SU-DHL-6 (cell line): Measurements from ENCODE around the gene DCAF10.

Source experiments
- H2AFZ ChIP-seq: fragments of 200-600 bp; sonication (generic); 2 replicates; pipeline ENCODE4 v1.6.1; 2014; ENCODE audit warnings: low read depth, mild to moderate bottlenecking, moderate library complexity, mixed read lengths, antibody characterized with exemption, low read length; ENCODE audit not compliant: severe bottlenecking
- H3F3A ChIP-seq: fragments of 200-600 bp; shearing (Covaris generic); 2 replicates; pipeline ENCODE4 v1.6.0; 2016; ENCODE audit warnings: antibody characterized with exemption, mild to moderate bottlenecking; ENCODE audit not compliant: insufficient read depth
- H3K27ac ChIP-seq: fragments of 200-600 bp; sonication (generic); 2 replicates; pipeline ENCODE4 v1.5.1; 2016; ENCODE audit warnings: low read depth, mild to moderate bottlenecking, low read length, moderate library complexity, mixed read lengths
- H3K27me3 ChIP-seq: fragments of 200-600 bp; sonication (generic), shearing (Covaris generic); 2 replicates; pipeline ENCODE4 v1.6.0; 2014; ENCODE audit warnings: mild to moderate bottlenecking, low read length
- H3K36me3 ChIP-seq: fragments of 200-600 bp; sonication (generic); 2 replicates; pipeline ENCODE4 v1.6.1; 2014; ENCODE audit warnings: mild to moderate bottlenecking, low read length, mixed read lengths
- H3K4me2 ChIP-seq: fragments of 300-600, 200-600 bp; shearing (Covaris generic), sonication (generic); 2 replicates; pipeline ENCODE4 v1.6.0; 2014; ENCODE audit warnings: low read length, low read depth, mild to moderate bottlenecking; ENCODE audit not compliant: poor library complexity, severe bottlenecking
- H3K4me3 ChIP-seq: fragments of 200-600 bp; sonication (generic); 2 replicates; pipeline ENCODE4 v1.5.1; 2014; ENCODE audit warnings: antibody characterized with exemption, low read length, mild to moderate bottlenecking, mixed read lengths; ENCODE audit not compliant: insufficient read depth, poor library complexity, severe bottlenecking
- H3K79me2 ChIP-seq: fragments of 200-600 bp; sonication (generic); 2 replicates; pipeline ENCODE4 v1.6.1; 2014; ENCODE audit warnings: mild to moderate bottlenecking, low read length, moderate library complexity; ENCODE audit not compliant: insufficient read depth
- H3K9ac ChIP-seq: fragments of 200-600 bp; sonication (generic); 2 replicates; pipeline ENCODE4 v1.7.0; 2014; ENCODE audit warnings: mild to moderate bottlenecking, low read length
- H3K9me2 ChIP-seq: fragments of 200-600 bp; sonication (generic); replicated peaks from 2 replicates; pipeline ENCODE4 v1.6.1; 2014; ENCODE audit warnings: low read length; ENCODE audit not compliant: insufficient read depth
- H3K9me3 ChIP-seq: fragments of 200-600 bp; sonication (generic); 2 replicates; pipeline ENCODE4 v1.6.1; 2014; ENCODE audit warnings: low read length, mixed read lengths; ENCODE audit not compliant: insufficient read depth
- H4K20me1 ChIP-seq: fragments of 200-600 bp; sonication (generic); 2 replicates; pipeline ENCODE4 v1.6.1; 2014; ENCODE audit warnings: low read depth, mild to moderate bottlenecking, antibody characterized with exemption, low read length, moderate library complexity, mixed read lengths
- EZH2phosphoT487 ChIP-seq: fragments of 200-600 bp; sonication (generic), shearing (Covaris generic); conservative IDR thresholded peaks from 2 replicates; pipeline ENCODE4 v1.6.1; 2018; ENCODE audit warnings: mild to moderate bottlenecking, antibody characterized with exemption, low read length, moderate library complexity, mixed read lengths
- TF ChIP-seq, protein P1 (sequence below): fragments of 200-600 bp; sonication (generic); IDR thresholded peaks from one replicate; pipeline ENCODE4 v1.5.1; 2017; ENCODE audit warnings: antibody characterized with exemption, mild to moderate bottlenecking, low read length, moderate library complexity; ENCODE audit not compliant: insufficient read depth, poor library complexity, severe bottlenecking

Gene DCAF10

DNA sequence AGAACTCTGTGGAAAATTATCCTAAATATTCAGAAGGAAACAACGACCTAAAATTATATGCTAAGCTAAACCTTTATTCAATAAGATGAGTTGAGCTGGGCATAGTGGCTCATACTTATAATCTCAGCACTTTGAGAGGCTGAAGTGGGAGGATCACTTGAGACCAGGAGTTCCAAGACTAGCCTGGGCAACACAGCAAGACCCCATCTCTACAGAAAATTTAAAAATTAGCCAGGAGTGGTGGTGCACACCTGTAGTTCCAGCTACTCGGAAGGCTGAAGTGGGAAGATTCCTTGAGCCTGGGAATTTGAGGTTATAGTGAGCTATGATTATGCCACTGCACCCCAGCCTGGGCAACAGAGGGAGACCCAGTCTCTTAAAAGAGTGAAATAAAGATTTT lies 51.6 kb downstream of the DCAF10 start:
- Histone ChIP-seq H3K36me3 (peaks cover 3% of the 10 kb centered on the region; the same call in 1 of the 2 replicates), H3K9me3 (no peaks in the 10 kb centered on the region), H3K27me3 (no peaks in the 10 kb centered on the region), H3K4me3 (no peak overlapping the region), H3K4me2 (no peak overlapping the region), H3F3A (no peaks in the 10 kb centered on the region), H3K79me2 (no peaks in the 10 kb centered on the region), H3K9me2 (no peaks in the 10 kb centered on the region), H2AFZ (no peak overlapping the region), H3K27ac (no peak overlapping the region), H3K9ac (no peak overlapping the region), H4K20me1 (no peaks in the 10 kb centered on the region)
- TF ChIP-seq, protein P1, sequence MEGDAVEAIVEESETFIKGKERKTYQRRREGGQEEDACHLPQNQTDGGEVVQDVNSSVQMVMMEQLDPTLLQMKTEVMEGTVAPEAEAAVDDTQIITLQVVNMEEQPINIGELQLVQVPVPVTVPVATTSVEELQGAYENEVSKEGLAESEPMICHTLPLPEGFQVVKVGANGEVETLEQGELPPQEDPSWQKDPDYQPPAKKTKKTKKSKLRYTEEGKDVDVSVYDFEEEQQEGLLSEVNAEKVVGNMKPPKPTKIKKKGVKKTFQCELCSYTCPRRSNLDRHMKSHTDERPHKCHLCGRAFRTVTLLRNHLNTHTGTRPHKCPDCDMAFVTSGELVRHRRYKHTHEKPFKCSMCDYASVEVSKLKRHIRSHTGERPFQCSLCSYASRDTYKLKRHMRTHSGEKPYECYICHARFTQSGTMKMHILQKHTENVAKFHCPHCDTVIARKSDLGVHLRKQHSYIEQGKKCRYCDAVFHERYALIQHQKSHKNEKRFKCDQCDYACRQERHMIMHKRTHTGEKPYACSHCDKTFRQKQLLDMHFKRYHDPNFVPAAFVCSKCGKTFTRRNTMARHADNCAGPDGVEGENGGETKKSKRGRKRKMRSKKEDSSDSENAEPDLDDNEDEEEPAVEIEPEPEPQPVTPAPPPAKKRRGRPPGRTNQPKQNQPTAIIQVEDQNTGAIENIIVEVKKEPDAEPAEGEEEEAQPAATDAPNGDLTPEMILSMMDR: no peak
- no peak for TF ChIP-seq EZH2phosphoT487

DNA sequence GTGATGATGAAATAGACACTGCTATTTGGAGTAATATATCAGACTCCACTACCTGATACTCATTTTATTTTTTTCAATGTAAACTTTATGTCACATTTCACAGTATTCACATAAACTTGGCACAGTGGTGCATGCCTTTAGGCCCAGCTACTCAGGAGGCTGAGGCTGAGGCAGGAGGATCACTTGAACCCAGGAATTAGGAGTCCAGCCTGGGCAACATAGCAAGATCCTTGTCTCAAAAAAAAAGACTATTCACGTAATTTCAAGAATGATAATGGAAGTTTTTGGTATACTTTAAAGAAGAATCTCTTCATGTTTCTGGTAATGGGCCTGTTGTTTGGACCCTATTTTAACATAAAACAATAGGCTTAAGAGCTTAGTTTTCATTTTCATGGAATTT lies 56.0 kb downstream of the DCAF10 start:
- Histone ChIP-seq H4K20me1 (no peaks in the 10 kb centered on the region), H3K4me3 (no peak overlapping the region), H3K9me2 (no peaks in the 10 kb centered on the region), H3K9ac (no peak overlapping the region), H3K9me3 (no peaks in the 10 kb centered on the region), H3K36me3 (peaks cover 9% of the 10 kb centered on the region; the same call in 1 of the 2 replicates), H3K4me2 (no peak overlapping the region), H2AFZ (no peak overlapping the region), H3K79me2 (no peaks in the 10 kb centered on the region), H3F3A (no peaks in the 10 kb centered on the region), H3K27ac (no peak overlapping the region), H3K27me3 (no peaks in the 10 kb centered on the region)
- TF ChIP-seq, protein P1: no peak
- TF ChIP-seq EZH2phosphoT487: no peak

DNA sequence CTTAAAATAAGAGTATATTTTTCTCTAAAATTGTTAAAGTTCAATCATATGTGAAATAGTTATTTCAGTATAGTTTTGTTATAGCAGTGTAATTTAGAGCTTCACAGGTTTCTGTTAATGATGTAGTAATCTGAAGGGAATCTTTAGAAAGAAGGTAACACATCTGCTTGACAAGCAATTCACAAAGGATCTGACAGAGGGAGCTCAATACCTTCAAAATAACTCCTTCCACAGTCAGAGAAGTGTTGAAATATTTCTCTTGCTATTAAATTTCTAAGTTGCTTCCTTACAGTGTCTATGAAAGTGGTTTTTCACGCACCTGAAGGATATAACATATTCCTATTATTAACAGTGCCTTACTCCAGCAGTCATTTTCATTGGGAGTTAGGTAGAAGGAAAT lies 58.4 kb downstream of the DCAF10 start:
- TF ChIP-seq EZH2phosphoT487: no peak
- TF ChIP-seq, protein P1: no peak
- Histone ChIP-seq H3K9me2 (no peaks in the 10 kb centered on the region), H3K27ac (no peak overlapping the region), H3K4me3 (no peak overlapping the region), H3F3A (no peaks in the 10 kb centered on the region), H3K9ac (no peak overlapping the region), H3K27me3 (no peaks in the 10 kb centered on the region), H3K4me2 (no peak overlapping the region), H3K79me2 (no peaks in the 10 kb centered on the region), H3K9me3 (no peaks in the 10 kb centered on the region), H3K36me3 (peaks cover 9% of the 10 kb centered on the region; the same call in 1 of the 2 replicates), H4K20me1 (no peaks in the 10 kb centered on the region), H2AFZ (no peak overlapping the region)
